LNCaP clone FGC (cell line): ENCODE measurements around the gene ANKRD40.

Experiments
- DNase-seq: peaks from one replicate; pipeline ENCODE4 v3.0.0-alpha.2; 2011; ENCODE audit warnings: low read depth
- H3K4me3 ChIP-seq: 2 replicates; pipeline ENCODE4 v1.5.1; 2011; ENCODE audit warnings: mild to moderate bottlenecking, low read depth, low read length, control low read depth
- CTCF ChIP-seq: IDR thresholded peaks from 2 replicates; pipeline ENCODE4 v1.5.1; 2012; ENCODE audit warnings: mild to moderate bottlenecking; ENCODE audit not compliant: control insufficient read depth, insufficient read depth; ENCODE audit errors: extremely low read depth

The ANKRD40 gene

GRCh38 chr17:50645748-50646682 lies 61.7 kb downstream of the ANKRD40 start:
- H3K4me3 ChIP-seq, result no peak overlapping the region
- DNase-seq, result no peak
- TF ChIP-seq CTCF, result no peak
